Fibroblast of villous mesenchyme (primary cell): ENCODE measurements around the gene GIPC2. TPM values are rescaled to one million over a fixed set of nuclear protein-coding genes. Genes with fewer than 3 reads are reported as not detected.
"Not testable (repeated sequence)": the region's sequence is repeated elsewhere in the genome, so short reads cannot be mapped to it uniquely, and the experiment has no call there.

ENCODE experiments used
- DNase-seq: peaks from one replicate; pipeline ENCODE4 v3.0.0-alpha.2; 2010; ENCODE audit warnings: low read depth
- H3K4me3 ChIP-seq: 2 replicates; pipeline ENCODE4 v1.5.1; 2011; ENCODE audit warnings: low read depth, mild to moderate bottlenecking, low read length
- CTCF ChIP-seq: IDR thresholded peaks from 2 replicates; pipeline ENCODE4 v1.5.1; 2012; ENCODE audit warnings: low read depth, mild to moderate bottlenecking, low read length; ENCODE audit not compliant: insufficient read depth
- total RNA-seq: library from RNA; depleted of rRNA; stranded (reverse); fragments of >200 nt; gene quantifications from 2 replicates; pipeline ENCODE4 v1.2.3, GENCODE V29; 2012

Gene GIPC2
- 0.32 and 0.43 TPM in 2 replicates for total RNA-seq

GRCh38 chr1:78045926-78046778 lies at the start of gene GIPC2:
TSS of gene GIPC2 (plus strand) at chr1:78045966. CDS start at chr1:78046095, 129 bp downstream.
- peak; percentile 19 for DNase-seq
- H3K4me3 ChIP-seq: peak within 1 kb of the TSS; percentile 61
- no peak for TF ChIP-seq CTCF

- no peak overlapping the region for H3K4me3 ChIP-seq
- no peak for TF ChIP-seq CTCF
- no peak for DNase-seq
These were observed 49.0 kb upstream of the GIPC2 start for GRCh38 chr1:77996734-77997133.

- DNase-seq: not testable (repeated sequence)
These were observed 45.2 kb upstream of the GIPC2 start for GRCh38 chr1:78000536-78000935.

GRCh38 chr1:78003070-78003746 lies 42.6 kb upstream of the GIPC2 start:
- DNase-seq: peak; percentile 28
- H3K4me3 ChIP-seq: no peak overlapping the region
- TF ChIP-seq CTCF: no peak

More at GRCh38 chr1:78000536-78000935, 45.2 kb upstream of the GIPC2 start:
- H3K4me3 ChIP-seq: not testable (repeated sequence)

GRCh38 chr1:78003882-78004718 lies 41.7 kb upstream of the GIPC2 start:
- peak overlapping the region; percentile 85 for H3K4me3 ChIP-seq
- TF ChIP-seq CTCF: no peak
- peak; percentile 87 for DNase-seq

- peak within 1 kb of the TSS; percentile 85 for H3K4me3 ChIP-seq
- no peak for TF ChIP-seq CTCF
- peak; percentile 99 for DNase-seq
These were observed 40.9 kb upstream of the GIPC2 start, which contains the start of gene DNAJB4 for GRCh38 chr1:78004719-78005447. TSS of gene DNAJB4 (plus strand) at chr1:78004939. CDS start at chr1:78005111, 172 bp downstream.
